VCaP (cell line): Measurements from ENCODE around the gene SLC25A24.
A peak's percentile ranks its signal among the peaks of the same experiment; 100 is the strongest.
"Not testable (repeated sequence)": the region's sequence is repeated elsewhere in the genome, so short reads cannot be mapped to it uniquely, and the experiment has no call there.

Experiments used
- H3K27ac ChIP-seq: fragments of 450-650 bp; 2 replicates; pipeline ENCODE4 v1.5.1; 2017
- CTCF ChIP-seq: fragments of 450-650 bp; conservative IDR thresholded peaks from 2 replicates; pipeline ENCODE4 v1.5.1; 2017; ENCODE audit warnings: mild to moderate bottlenecking, moderate library complexity

The SLC25A24 gene

GRCh38 chr1:108211014-108211413 lies 10.9 kb upstream of the SLC25A24 start:
- TF ChIP-seq CTCF: no peak
- H3K27ac ChIP-seq: no peak overlapping the region

GRCh38 chr1:108209456-108210108 lies 9.4 kb upstream of the SLC25A24 start:
- TF ChIP-seq CTCF: no peak
- no peak overlapping the region for H3K27ac ChIP-seq

GRCh38 chr1:108208724-108209446 lies 8.7 kb upstream of the SLC25A24 start:
- TF ChIP-seq CTCF: no peak
- no peak overlapping the region for H3K27ac ChIP-seq

- not testable (repeated sequence) for H3K27ac ChIP-seq
Observed at GRCh38 chr1:108203582-108203981, 3.4 kb upstream of the SLC25A24 start.

GRCh38 chr1:108201687-108202086 lies 1.5 kb upstream of the SLC25A24 start:
- no peak for TF ChIP-seq CTCF
- H3K27ac ChIP-seq: peak overlapping the region; percentile 93; the same call in 1 of the 2 replicates

- TF ChIP-seq CTCF: peak; percentile 63
- peak overlapping the region; percentile 93 for H3K27ac ChIP-seq
Observed at GRCh38 chr1:108200687-108201051, 526 bp upstream of the SLC25A24 start.

GRCh38 chr1:108199201-108199691 lies 897 bp downstream of the SLC25A24 start:
- peak overlapping the region; percentile 93 for H3K27ac ChIP-seq
- TF ChIP-seq CTCF: no peak

- H3K27ac ChIP-seq: no peak overlapping the region
- TF ChIP-seq CTCF: no peak
Observed at GRCh38 chr1:108194051-108194450, 6.1 kb downstream of the SLC25A24 start.
